MM.1S (cell line): ENCODE data around the gene GUF1.

Source experiments
- DNase-seq: peaks from one replicate; pipeline ENCODE4 v3.0.0-alpha.2; 2015
- H2AFZ ChIP-seq: fragments of 300-600 bp; sonication (generic); 2 replicates; pipeline ENCODE4 v1.6.0; 2016; ENCODE audit warnings: antibody characterized with exemption, low read length
- H3F3A ChIP-seq: fragments of 300-600 bp; sonication (generic); 2 replicates; pipeline ENCODE4 v1.6.1; 2016; ENCODE audit warnings: mild to moderate bottlenecking, antibody characterized with exemption, low read length, moderate library complexity, mixed read lengths; ENCODE audit not compliant: insufficient read depth
- H3K27ac ChIP-seq: fragments of 300-600 bp; sonication (generic); 2 replicates; pipeline ENCODE4 v1.5.1; 2016; ENCODE audit warnings: mild to moderate bottlenecking, low read length
- H3K27me3 ChIP-seq: fragments of 300-600 bp; sonication (generic); replicated peaks from 2 replicates; pipeline ENCODE4 v1.6.0; 2016; ENCODE audit warnings: low read length; ENCODE audit not compliant: insufficient read depth
- H3K36me3 ChIP-seq: fragments of 300-600 bp; sonication (generic); replicated peaks from 2 replicates; pipeline ENCODE4 v1.6.1; 2016; ENCODE audit warnings: mild to moderate bottlenecking, low read length, mixed read lengths; ENCODE audit not compliant: insufficient read depth
- H3K4me1 ChIP-seq: fragments of 300-600 bp; sonication (generic); 2 replicates; pipeline ENCODE4 v1.6.1; 2016; ENCODE audit warnings: low read length, mixed read lengths
- H3K4me2 ChIP-seq: fragments of 300-600 bp; sonication (generic); 2 replicates; pipeline ENCODE4 v1.6.0; 2016; ENCODE audit warnings: low read depth, low read length
- H3K4me3 ChIP-seq: fragments of 300-600 bp; sonication (generic); 2 replicates; pipeline ENCODE4 v1.5.1; 2016; ENCODE audit warnings: low read length, mixed read lengths
- H3K79me2 ChIP-seq: fragments of 300-600 bp; sonication (generic); 2 replicates; pipeline ENCODE4 v1.6.1; 2016; ENCODE audit warnings: mixed run types, low read length, mixed read lengths
- H3K9ac ChIP-seq: fragments of 300-600 bp; sonication (generic); 2 replicates; pipeline ENCODE4 v1.6.1; 2016; ENCODE audit warnings: low read length, mixed read lengths
- H3K9me2 ChIP-seq: fragments of 300-600 bp; sonication (generic); replicated peaks from 2 replicates; pipeline ENCODE4 v1.6.1; 2016; ENCODE audit warnings: mild to moderate bottlenecking, low read length, mixed read lengths; ENCODE audit not compliant: insufficient read depth
- H3K9me3 ChIP-seq: fragments of 300-600 bp; sonication (generic); replicated peaks from 2 replicates; pipeline ENCODE4 v1.6.1; 2016; ENCODE audit warnings: mild to moderate bottlenecking, low read length, mixed read lengths; ENCODE audit not compliant: insufficient read depth
- H4K20me1 ChIP-seq: fragments of 300-600 bp; sonication (generic); 2 replicates; pipeline ENCODE4 v1.6.1; 2016; ENCODE audit warnings: mild to moderate bottlenecking, low read length, moderate library complexity, mixed read lengths; ENCODE audit not compliant: insufficient read depth
- EZH2 ChIP-seq: fragments of 300-600 bp; sonication (generic); optimal IDR thresholded peaks from 2 replicates; pipeline ENCODE3; 2017; ENCODE audit warnings: low read depth, mild to moderate bottlenecking, antibody characterized with exemption, low read length, mixed read lengths
- EZH2phosphoT487 ChIP-seq: fragments of 300-600 bp; sonication (generic); IDR thresholded peaks from 2 replicates; pipeline ENCODE4 v1.6.1; 2018; ENCODE audit warnings: antibody characterized with exemption, low read length
- TF ChIP-seq, protein P1 (sequence below): fragments of 300-600 bp; sonication (generic); IDR thresholded peaks from 2 replicates; pipeline ENCODE4 v1.5.1; 2016; ENCODE audit warnings: antibody characterized with exemption, low read length, mixed read lengths

The GUF1 gene

DNA sequence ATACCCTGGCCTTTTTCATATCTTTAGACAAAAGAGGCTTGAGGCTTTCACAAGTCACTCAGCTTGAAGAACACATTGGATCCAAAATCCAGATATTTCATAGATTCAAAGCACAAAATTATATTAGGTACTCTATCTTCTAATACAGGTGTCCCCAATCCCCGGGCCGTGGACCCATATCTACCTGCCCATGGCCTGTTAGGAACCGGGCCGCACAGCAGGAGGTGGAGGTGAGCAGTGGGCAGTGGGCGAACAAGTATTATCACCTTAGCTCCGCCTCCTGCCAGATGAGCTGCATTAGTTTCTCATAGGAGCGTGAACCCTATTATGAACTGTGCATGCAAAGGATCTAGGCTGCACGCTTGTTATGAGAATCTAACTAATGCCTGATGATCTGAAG, 45.5 kb upstream of the GUF1 start:
- Histone ChIP-seq H3K9me2 (no peaks in the 10 kb centered on the region), H3F3A (no peaks in the 10 kb centered on the region), H3K9me3 (no peaks in the 10 kb centered on the region), H3K4me1 (no peaks in the 10 kb centered on the region), H3K9ac (no peak overlapping the region), H4K20me1 (no peaks in the 10 kb centered on the region), H3K79me2 (no peaks in the 10 kb centered on the region), H3K4me2 (no peak overlapping the region), H3K36me3 (no peaks in the 10 kb centered on the region), H3K27me3 (no peaks in the 10 kb centered on the region), H3K4me3 (no peak overlapping the region), H3K27ac (no peak overlapping the region), H2AFZ (no peak overlapping the region)
- no peak for TF ChIP-seq EZH2phosphoT487
- TF ChIP-seq, protein P1, sequence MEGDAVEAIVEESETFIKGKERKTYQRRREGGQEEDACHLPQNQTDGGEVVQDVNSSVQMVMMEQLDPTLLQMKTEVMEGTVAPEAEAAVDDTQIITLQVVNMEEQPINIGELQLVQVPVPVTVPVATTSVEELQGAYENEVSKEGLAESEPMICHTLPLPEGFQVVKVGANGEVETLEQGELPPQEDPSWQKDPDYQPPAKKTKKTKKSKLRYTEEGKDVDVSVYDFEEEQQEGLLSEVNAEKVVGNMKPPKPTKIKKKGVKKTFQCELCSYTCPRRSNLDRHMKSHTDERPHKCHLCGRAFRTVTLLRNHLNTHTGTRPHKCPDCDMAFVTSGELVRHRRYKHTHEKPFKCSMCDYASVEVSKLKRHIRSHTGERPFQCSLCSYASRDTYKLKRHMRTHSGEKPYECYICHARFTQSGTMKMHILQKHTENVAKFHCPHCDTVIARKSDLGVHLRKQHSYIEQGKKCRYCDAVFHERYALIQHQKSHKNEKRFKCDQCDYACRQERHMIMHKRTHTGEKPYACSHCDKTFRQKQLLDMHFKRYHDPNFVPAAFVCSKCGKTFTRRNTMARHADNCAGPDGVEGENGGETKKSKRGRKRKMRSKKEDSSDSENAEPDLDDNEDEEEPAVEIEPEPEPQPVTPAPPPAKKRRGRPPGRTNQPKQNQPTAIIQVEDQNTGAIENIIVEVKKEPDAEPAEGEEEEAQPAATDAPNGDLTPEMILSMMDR, result no peak
- no peak for TF ChIP-seq EZH2
- DNase-seq, result no peak

DNA sequence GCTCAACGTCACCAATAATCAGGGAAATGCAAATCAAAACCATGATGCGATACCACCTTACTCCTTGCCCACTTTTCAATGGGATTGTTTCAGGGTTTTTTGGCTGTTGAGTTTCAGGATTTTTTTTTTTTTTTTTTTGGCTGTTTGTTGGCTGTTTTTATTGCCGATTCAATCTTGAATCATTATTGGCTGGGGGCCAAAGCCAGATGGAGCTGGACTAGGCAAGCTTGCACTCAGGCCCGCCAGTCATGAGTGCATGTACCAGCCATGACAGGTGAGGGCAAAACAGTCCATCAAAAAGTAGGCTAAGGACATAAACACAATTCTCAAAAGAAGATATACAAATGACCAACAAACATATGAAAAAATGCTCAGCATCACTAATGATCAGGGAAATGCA, 40.1 kb upstream of the GUF1 start:
- no peak overlapping the region for H2AFZ ChIP-seq
- no peaks in the 10 kb centered on the region for H3K27me3 ChIP-seq
- H3F3A ChIP-seq, result no peaks in the 10 kb centered on the region
- H3K4me2 ChIP-seq, result no peak overlapping the region
- no peaks in the 10 kb centered on the region for H3K36me3 ChIP-seq
- no peak overlapping the region for H3K27ac ChIP-seq
- no peaks in the 10 kb centered on the region for H4K20me1 ChIP-seq
- TF ChIP-seq, protein P1, result no peak
- TF ChIP-seq EZH2phosphoT487, result no peak
- no peak for TF ChIP-seq EZH2
- no peak overlapping the region for H3K9ac ChIP-seq
- H3K4me1 ChIP-seq, result no peaks in the 10 kb centered on the region
- H3K9me3 ChIP-seq, result no peaks in the 10 kb centered on the region
- H3K9me2 ChIP-seq, result no peaks in the 10 kb centered on the region
- DNase-seq, result no peak
- no peak overlapping the region for H3K4me3 ChIP-seq
- H3K79me2 ChIP-seq, result no peaks in the 10 kb centered on the region

DNA sequence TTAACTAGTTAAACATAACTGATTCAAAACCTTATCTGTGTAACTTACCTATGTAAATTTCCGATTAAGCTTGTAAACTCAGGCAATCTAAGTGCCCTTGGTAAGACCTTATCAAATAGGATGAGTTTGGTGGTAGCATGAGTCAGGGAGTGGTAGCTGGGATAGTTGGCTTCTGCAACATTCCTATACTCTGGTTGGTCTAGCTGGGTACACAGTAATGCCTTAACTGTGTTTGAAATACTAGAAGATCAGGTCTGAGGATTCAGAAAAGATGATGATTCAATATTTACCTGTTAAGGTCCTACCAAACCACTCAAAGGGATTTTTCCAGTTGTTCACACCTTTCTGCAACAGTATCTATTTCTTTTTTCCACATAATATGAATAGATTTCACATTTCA, 32.1 kb upstream of the GUF1 start:
- Histone ChIP-seq H3K4me3 (no peak overlapping the region), H3K9ac (no peak overlapping the region), H3K36me3 (no peaks in the 10 kb centered on the region), H2AFZ (no peak overlapping the region), H3K9me3 (no peaks in the 10 kb centered on the region), H3K27me3 (no peaks in the 10 kb centered on the region), H3K4me1 (no peaks in the 10 kb centered on the region), H3K27ac (no peak overlapping the region), H3F3A (no peaks in the 10 kb centered on the region), H3K9me2 (no peaks in the 10 kb centered on the region), H3K79me2 (no peaks in the 10 kb centered on the region), H4K20me1 (no peaks in the 10 kb centered on the region), H3K4me2 (no peak overlapping the region)
- no peak for TF ChIP-seq EZH2
- no peak for TF ChIP-seq EZH2phosphoT487
- TF ChIP-seq, protein P1, result no peak
- no peak for DNase-seq
